Measurements from ENCODE around the gene FCRL6. TPM values are rescaled to one million over a fixed set of nuclear protein-coding genes. Genes with fewer than 3 reads are reported as not detected.

Gene FCRL6
- total and polyA plus RNA-seq, 2 of the 13 experiments (the other 11 are each of a cell fraction or from before 2014, with no cell fraction given), result not detected

DNA sequence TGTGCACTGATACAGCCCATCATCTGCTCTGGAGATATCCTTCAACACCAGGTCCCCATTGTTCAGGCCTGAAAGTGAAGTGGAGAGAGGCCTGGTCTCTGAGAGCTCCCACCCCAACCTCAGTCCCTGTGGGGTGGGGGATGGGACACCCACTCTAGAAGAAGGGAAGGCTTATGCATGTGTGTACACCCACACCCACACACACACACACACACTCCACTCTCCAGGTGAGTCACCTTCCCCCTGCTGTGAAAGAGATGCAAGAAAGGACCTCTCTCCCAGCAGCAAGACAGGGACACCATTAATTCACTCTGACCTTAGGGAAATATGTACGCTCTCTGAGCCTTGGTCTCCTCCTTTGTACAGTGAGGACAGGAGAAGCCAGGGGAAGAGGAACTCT lies 54.4 kb downstream of the FCRL6 start:
- intact Hi-C loops (cut with micrococcal nuclease; ENCODE audit: unreplicated experiment), result no loop called here
- Histone ChIP-seq H3K79me2 (ENCODE audit: insufficient read depth, low read length) (no peaks in the 10 kb centered on the region), H3K36me3 (replicated peaks in 1 of 2; ENCODE audit: control insufficient read depth in 1 of 2, insufficient read depth in 2 of 2, low read length in 2 of 2) (no peaks in the 10 kb centered on the region), H3K9ac (ENCODE audit: insufficient read depth, low read depth, low read length) (no peak overlapping the region), H4K20me1 (ENCODE audit: insufficient read depth, low read length) (no peaks in the 10 kb centered on the region), H3K9me3 (ENCODE audit: low read length) (no peaks in the 10 kb centered on the region), H3K4me1 (ENCODE audit: insufficient read depth, low read length) (no peaks in the 10 kb centered on the region), H2AFZ (ENCODE audit: low read length) (no peak overlapping the region), H3K27me3 (ENCODE audit: control insufficient read depth in 1 of 2, insufficient read depth in 2 of 2, low read length in 2 of 2) (peaks cover 6 to 38% of the 10 kb centered on the region in 2 experiments; a peak in 4 of 5 replicates), H3K4me3 (replicated peaks in 1 of 3; ENCODE audit: insufficient read depth in 1 of 3, low read depth in 2 of 3, low read length in 3 of 3) (no peak overlapping the region), H3K4me2 (ENCODE audit: low read depth, low read length) (no peak overlapping the region), H3K27ac (ENCODE audit: extremely low read length, insufficient read depth, low read length) (no peak overlapping the region)
- ChIA-PET POLR2A (no interaction called here), CTCF (ENCODE audit: low intra/inter-chr PET ratio, low total read pairs) (no interaction called here)
- 56% methylated on average over 1 of the region's 1 CpG for WGBS (ENCODE audit: low lambda C conversion rate)
- in situ Hi-C loops (cut with HindIII; ENCODE audit: extremely low pct_ligation_motif_present, low pct_unique_long_range_greater_than_20kb), result no loop called here
- FAIRE-seq, result no peak
- no TSS peak for BruUV-seq (replicated peaks)
- no peak for DNase-seq (ENCODE audit: low spot score)
- no peak for TF ChIP-seq KLF11 (CRISPR knock-in tag; IDR thresholded peaks at IDR 0.05)
- TF ChIP-seq ZNF3 (CRISPR knock-in tag; IDR thresholded peaks at IDR 0.05), result no peak
- no peak for TF ChIP-seq ATM (IDR thresholded peaks at IDR 0.05; ENCODE audit: borderline replicate concordance)
- TF ChIP-seq ZNF557 (CRISPR knock-in tag; IDR thresholded peaks at IDR 0.05), result no peak
- TF ChIP-seq ZNF678 (CRISPR knock-in tag; IDR thresholded peaks at IDR 0.05), result no peak
- TF ChIP-seq CBX5 (CRISPR knock-in tag; IDR thresholded peaks at IDR 0.05; ENCODE audit: borderline replicate concordance), result no peak
- TF ChIP-seq, protein P1, sequence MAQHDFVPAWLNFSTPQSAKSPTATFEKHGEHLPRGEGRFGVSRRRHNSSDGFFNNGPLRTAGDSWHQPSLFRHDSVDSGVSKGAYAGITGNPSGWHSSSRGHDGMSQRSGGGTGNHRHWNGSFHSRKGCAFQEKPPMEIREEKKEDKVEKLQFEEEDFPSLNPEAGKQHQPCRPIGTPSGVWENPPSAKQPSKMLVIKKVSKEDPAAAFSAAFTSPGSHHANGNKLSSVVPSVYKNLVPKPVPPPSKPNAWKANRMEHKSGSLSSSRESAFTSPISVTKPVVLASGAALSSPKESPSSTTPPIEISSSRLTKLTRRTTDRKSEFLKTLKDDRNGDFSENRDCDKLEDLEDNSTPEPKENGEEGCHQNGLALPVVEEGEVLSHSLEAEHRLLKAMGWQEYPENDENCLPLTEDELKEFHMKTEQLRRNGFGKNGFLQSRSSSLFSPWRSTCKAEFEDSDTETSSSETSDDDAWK (CRISPR knock-in tag; IDR thresholded peaks at IDR 0.05), result no peak
- no peak for TF ChIP-seq PLRG1 (conservative IDR thresholded peaks at IDR 0.05)
- TF ChIP-seq, protein P2, sequence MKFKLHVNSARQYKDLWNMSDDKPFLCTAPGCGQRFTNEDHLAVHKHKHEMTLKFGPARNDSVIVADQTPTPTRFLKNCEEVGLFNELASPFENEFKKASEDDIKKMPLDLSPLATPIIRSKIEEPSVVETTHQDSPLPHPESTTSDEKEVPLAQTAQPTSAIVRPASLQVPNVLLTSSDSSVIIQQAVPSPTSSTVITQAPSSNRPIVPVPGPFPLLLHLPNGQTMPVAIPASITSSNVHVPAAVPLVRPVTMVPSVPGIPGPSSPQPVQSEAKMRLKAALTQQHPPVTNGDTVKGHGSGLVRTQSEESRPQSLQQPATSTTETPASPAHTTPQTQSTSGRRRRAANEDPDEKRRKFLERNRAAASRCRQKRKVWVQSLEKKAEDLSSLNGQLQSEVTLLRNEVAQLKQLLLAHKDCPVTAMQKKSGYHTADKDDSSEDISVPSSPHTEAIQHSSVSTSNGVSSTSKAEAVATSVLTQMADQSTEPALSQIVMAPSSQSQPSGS (CRISPR knock-in tag; IDR thresholded peaks at IDR 0.05), result no peak
- no peak for TF ChIP-seq ZNF788 (CRISPR knock-in tag; IDR thresholded peaks at IDR 0.05; ENCODE audit: borderline replicate concordance)
- TF ChIP-seq JUN (CRISPR knock-in tag; IDR thresholded peaks at IDR 0.05), result no peak
- no peak for TF ChIP-seq NFE2L2 (IDR thresholded peaks at IDR 0.05; ENCODE audit: low read length)
- no peak for TF ChIP-seq ZNF558 (CRISPR knock-in tag; IDR thresholded peaks at IDR 0.05; ENCODE audit: borderline replicate concordance)
- ATAC-seq, result no peak

Measured in HepG2 (cell line).